Stimulated activated CD4-positive, alpha-beta T cell treated with anti-CD3 and anti-CD28 coated beads, TNF-alpha, amount 100 ng/mL, for 1 hour (primary cell): Measurements from ENCODE around the gene ASIP.
"Not testable (repeated sequence)": the region's sequence is repeated elsewhere in the genome, so short reads cannot be mapped to it uniquely, and the experiment has no call there.

Source experiments
- DNase-seq, 3 donors: peaks; one replicate each; pipeline ENCODE4 v3.0.0-alpha.2; 2020; ENCODE audit warnings: low read depth in 3 of 3, low spot score in 1 of 3

Gene ASIP

DNA sequence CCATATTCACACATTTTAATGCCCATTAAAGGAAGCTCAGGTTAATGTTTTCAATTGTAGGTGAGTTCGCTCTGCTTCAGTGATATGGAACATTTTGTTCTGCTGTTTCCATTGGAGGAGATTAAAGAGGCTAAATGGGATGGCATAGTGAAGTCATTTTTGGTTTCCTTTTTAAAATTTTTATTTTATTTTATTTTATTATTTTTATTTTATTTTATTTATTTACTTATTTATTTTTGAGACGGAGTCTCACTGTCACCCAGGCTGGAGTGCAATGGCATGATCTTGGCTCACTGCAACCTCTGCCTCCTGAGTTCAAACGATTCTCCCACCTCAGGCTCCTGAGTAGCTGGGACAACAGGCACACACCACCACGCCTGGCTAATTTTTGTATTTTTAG, 792 bp downstream of the ASIP start:
- not testable (repeated sequence) for DNase-seq

DNA sequence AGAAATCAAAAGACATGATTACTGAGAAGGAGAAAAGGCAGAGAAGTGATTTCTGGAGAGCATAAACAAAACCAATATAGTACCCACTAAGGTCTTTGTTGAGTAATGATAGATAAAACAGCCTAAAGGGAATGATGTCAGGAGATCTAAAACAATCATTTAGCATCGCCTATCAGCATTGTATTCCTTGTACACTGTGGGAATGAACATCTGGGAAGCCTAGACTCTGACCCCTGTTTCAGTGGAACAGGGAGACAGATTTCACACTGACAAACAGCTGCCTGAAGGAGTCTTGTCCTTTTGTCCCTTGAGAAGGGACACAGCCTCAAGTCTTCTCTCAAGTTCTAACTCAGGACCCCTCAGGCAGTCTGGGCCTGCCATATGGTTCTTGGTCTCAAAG, 1.7 kb downstream of the ASIP start:
- no peak for DNase-seq

DNA sequence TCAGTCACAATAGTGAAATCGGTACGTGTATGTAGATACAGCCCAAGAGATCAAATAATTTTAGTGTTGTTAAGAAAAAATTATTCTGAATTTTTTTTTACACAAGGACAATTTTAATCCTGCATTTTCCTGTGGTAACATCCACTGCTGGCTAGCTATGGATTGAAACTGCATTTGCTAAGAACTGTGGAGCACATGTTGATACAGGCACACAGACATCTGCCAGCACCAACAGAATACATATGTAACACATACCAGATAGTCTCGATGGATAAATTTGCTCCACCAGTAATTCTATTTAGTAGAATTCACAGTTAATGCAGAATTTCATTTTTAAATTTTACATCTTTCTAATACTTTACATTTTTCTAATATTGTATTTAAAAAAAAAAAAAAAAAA, 2.2 kb downstream of the ASIP start:
- DNase-seq: no peak

DNA sequence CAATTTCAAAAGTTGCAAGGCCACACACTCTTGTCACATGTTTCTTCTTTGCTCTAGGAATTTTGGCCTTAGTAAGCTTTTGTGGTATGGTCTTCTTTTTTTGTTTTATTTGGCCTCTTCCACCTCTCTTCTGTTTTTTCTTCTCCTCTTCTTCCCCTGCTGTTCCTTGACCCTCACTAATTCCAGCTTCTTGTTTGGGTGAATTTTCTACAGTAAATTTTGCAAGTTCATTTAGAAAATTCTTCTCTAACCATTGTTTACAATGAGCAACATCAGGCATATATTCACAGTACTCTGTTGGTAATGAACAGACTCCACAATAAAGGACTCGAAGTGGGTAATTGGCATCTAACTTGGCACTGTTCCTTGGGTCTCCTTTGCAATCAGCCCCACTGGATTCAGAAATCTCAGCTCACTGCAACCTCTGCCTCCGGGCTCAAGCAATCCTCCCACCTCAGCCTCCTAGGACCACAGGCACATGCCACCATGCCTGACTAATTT, 5.0 kb downstream of the ASIP start:
- no peak for DNase-seq

- DNase-seq: no peak
These were observed 8.1 kb downstream of the ASIP start for GRCh38 chr20:34249291-34249690.

GRCh38 chr20:34250005-34250404, 8.8 kb downstream of the ASIP start:
- no peak for DNase-seq

- DNase-seq: no peak
These were observed 10.4 kb downstream of the ASIP start for GRCh38 chr20:34251619-34252018.

- DNase-seq: not testable (repeated sequence)
These were observed 11.3 kb downstream of the ASIP start for GRCh38 chr20:34252431-34253086.

- no peak for DNase-seq
These were observed 13.8 kb downstream of the ASIP start for GRCh38 chr20:34254979-34255378.

GRCh38 chr20:34256629-34257124, 15.5 kb downstream of the ASIP start:
- no peak for DNase-seq

GRCh38 chr20:34260208-34260942, 19.2 kb downstream of the ASIP start:
- no peak for DNase-seq

DNA sequence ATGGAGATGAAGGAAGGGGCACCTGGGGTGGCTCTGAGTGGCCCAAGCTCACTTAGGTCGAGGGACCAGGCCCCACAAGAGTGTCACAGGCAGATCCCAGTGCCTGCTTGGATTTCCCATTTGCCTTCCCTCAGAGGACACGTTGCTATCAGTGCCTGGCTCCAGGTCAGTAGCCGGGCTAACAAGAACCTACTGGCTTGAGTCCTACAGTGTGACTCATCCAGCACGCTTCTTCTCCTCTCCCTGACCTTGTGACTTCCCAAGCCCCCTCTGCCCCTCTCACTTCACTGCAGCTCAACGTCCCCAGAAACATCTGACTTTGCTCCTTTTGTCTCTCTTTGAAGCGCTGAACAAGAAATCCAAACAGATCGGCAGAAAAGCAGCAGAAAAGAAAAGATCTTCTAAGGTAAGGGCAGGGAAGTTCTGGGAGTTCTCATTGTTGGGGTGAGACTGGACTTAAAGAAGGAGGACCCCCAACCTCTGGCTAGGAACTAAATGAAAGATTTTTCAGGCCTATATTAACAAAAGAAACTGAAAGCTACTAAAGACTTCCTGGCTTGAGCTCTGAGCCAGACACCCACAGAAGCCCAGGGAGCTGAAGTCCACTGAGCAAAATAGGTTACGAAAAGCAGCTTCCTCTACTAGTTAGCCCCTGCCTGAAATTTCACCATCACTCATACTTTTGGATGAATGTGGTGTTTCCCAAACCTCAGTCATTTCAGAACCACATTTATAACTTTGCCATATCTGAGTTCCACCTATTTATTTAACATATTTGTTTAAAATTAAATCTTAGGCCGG, 21.5 kb downstream of the ASIP start:
- DNase-seq: no peak

DNA sequence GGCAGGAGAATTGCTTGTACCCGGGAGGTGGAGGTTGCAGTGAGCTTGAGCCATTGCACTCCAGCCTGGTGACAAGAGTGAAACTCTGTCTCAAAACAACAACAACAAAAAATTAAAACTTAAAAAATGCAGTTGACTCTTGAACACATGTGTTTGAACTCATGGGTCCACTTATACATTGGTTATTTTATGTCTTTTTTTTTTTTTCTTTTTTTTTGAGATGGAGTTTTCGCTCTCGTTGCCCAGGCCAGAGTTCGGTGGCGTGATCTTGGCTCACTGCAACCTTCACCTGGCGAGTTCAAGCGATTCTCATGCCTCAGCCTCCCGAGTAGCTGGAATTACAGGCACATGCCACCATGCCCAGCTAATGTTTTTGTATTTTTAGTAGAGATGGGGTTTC, 22.2 kb downstream of the ASIP start:
- not testable (repeated sequence) for DNase-seq

DNA sequence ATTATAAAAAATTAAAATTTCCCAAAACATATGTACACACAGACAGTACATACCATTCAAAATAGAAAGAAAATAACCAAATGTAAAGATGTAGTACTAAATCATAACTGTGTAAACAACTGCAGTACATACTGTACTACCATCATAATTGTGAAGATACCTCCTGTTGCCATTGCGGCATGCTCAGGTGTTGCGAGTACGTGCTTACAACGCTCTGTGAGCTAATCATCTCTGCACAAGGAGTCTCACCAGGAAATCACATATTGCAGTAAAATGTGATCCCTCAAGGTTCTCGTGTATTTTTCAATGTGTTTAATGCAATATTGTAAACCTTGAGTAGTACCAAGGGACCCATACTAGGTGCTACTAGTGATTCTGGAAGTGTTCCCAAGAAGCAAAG, 22.9 kb downstream of the ASIP start:
- DNase-seq: no peak

DNA sequence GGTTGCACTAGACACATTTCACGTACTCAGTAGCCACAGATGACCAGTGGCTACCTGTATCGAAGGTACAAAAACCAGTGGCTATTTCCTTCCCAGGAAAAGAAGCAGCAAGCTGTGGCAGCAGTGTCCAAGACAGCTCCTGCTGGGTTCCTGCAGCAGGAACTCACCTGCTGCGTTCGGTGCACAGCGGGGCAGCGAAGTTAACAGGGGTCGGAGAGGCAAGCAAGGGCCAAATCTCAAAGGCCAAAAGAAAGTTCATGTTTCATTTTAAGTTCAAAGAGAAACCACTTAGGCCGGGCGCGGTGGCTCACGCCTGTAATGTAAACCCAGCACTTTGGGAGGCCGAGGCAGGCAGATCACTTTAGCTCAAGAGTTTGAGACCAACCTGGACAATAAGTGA, 26.9 kb downstream of the ASIP start:
- DNase-seq: no peak

- DNase-seq: peak in 1 of 3 donors; percentile 2
These were observed 27.8 kb downstream of the ASIP start for GRCh38 chr20:34268851-34269636.

- DNase-seq: no peak
These were observed 28.9 kb downstream of the ASIP start for GRCh38 chr20:34269996-34270627.

DNA sequence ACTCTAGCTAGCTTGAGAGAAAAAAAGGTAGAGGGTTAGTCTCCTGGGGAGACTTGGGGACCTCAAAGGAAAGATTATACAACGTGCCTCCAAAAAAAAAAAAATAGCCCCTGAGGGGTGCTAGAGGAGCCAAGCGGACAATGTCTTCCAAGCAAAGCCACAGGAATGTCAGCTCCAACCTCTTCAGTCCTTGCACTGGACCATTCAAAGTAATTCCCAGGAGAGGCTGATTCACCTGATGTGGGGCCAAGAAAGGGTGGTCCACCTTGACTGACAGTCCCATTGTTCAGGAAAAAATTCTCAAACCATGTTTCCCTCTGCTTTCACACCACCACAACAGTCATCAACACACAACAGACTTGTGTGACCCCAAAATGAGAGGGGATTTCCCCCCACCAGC, 30.7 kb downstream of the ASIP start:
- no peak for DNase-seq

- no peak for DNase-seq
These were observed 33.5 kb downstream of the ASIP start for GRCh38 chr20:34274694-34275093.

DNA sequence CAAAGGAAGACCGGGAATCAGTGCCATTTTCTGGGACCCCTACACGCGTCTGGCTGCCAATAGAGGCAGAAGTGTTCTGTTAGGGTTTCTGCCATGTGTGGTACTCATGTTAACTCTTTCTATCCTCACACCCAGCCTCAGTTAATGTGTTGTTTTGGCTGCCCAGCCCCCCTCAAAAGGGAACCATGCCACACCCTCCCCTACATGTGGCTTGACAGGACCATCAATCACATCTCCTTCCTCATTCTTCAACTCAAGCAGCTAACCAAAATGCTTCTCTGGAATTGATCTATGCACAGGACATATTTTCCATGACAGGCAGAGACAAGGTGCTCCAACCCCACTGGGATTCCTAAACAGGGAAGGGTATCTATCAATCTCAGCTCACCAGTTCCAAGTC, 40.0 kb downstream of the ASIP start:
- no peak for DNase-seq
